GM10847 (cell line): ENCODE data around the gene BABAM2.

Source experiments
- POLR2A ChIP-seq: IDR thresholded peaks from 2 replicates; pipeline ENCODE4 v1.6.1; 2011; ENCODE audit not compliant: insufficient read length; ENCODE audit errors: extremely low read depth

BABAM2 gene

GRCh38 chr2:28153851-28154250, 263.3 kb downstream of the BABAM2 start:
- no peak for TF ChIP-seq POLR2A

GRCh38 chr2:28155086-28155485, 264.6 kb downstream of the BABAM2 start:
- TF ChIP-seq POLR2A = no peak

- TF ChIP-seq POLR2A = no peak
Measured at GRCh38 chr2:28155627-28156026, 265.1 kb downstream of the BABAM2 start.

- no peak for TF ChIP-seq POLR2A
Measured at GRCh38 chr2:28158791-28159190, 268.3 kb downstream of the BABAM2 start.

GRCh38 chr2:28160986-28161425, 270.5 kb downstream of the BABAM2 start:
- TF ChIP-seq POLR2A = no peak

GRCh38 chr2:28161466-28161865, 270.9 kb downstream of the BABAM2 start:
- no peak for TF ChIP-seq POLR2A

- TF ChIP-seq POLR2A = no peak
Measured at GRCh38 chr2:28162564-28162963, 272.0 kb downstream of the BABAM2 start.

- TF ChIP-seq POLR2A = no peak
Measured at GRCh38 chr2:28163028-28163427, 272.5 kb downstream of the BABAM2 start.

GRCh38 chr2:28163627-28164279, 273.2 kb downstream of the BABAM2 start:
- TF ChIP-seq POLR2A = no peak

- TF ChIP-seq POLR2A = no peak
Measured at GRCh38 chr2:28164280-28164801, 273.8 kb downstream of the BABAM2 start.

GRCh38 chr2:28165087-28165635, 274.6 kb downstream of the BABAM2 start:
- no peak for TF ChIP-seq POLR2A

- no peak for TF ChIP-seq POLR2A
Measured at GRCh38 chr2:28166956-28167355, 276.4 kb downstream of the BABAM2 start.

- no peak for TF ChIP-seq POLR2A
Measured at GRCh38 chr2:28168376-28168775, 277.8 kb downstream of the BABAM2 start.

GRCh38 chr2:28169492-28169891, 279.0 kb downstream of the BABAM2 start:
- no peak for TF ChIP-seq POLR2A

GRCh38 chr2:28172114-28172898, 281.8 kb downstream of the BABAM2 start:
- no peak for TF ChIP-seq POLR2A

GRCh38 chr2:28173377-28173776, 282.8 kb downstream of the BABAM2 start:
- TF ChIP-seq POLR2A = no peak

GRCh38 chr2:28174211-28174610, 283.7 kb downstream of the BABAM2 start:
- TF ChIP-seq POLR2A = no peak

GRCh38 chr2:28175028-28175427, 284.5 kb downstream of the BABAM2 start:
- TF ChIP-seq POLR2A = no peak
